ENCODE results near the gene ARHGAP18.

Gene ARHGAP18

DNA sequence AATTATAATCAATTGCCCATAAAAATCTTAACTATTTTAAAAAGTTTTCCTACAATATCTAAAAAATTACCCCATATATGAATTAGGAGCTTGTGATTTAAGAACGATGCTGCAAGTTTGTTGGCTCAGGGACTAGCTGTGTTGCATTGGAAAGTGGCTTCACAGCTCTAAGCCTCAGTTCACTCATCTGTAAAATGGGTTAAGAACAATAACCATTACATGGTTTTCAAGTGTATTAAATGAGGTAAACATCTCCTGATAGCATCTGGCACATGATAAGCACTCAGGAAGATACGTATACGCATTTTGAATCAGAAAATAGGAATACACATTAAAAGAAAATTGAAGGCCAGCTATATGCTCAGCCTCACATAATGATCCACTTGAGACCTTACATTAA, 76.4 kb downstream of the ARHGAP18 start:
- Histone ChIP-seq H3K9me3 (ENCODE audit: control insufficient read depth, low read length) (no peaks in the 10 kb centered on the region), H3K27me3 (ENCODE audit: control insufficient read depth, insufficient read depth, low read length) (no peaks in the 10 kb centered on the region), H3K36me3 (ENCODE audit: control insufficient read depth, insufficient read depth, low read length) (no peaks in the 10 kb centered on the region), H3K4me1 (ENCODE audit: control insufficient read depth, insufficient read depth, low read length) (peaks cover 17% of the 10 kb centered on the region), H3K9ac (ENCODE audit: low read length) (no peak overlapping the region), H3K4me3 (ENCODE audit: low read length) (no peak overlapping the region)

- no peak overlapping the region for H3K9ac ChIP-seq (ENCODE audit: low read length)
- H3K9me3 ChIP-seq (ENCODE audit: control insufficient read depth, low read length): no peaks in the 10 kb centered on the region
- H3K4me3 ChIP-seq (ENCODE audit: low read length): no peak overlapping the region
- peaks cover 7% of the 10 kb centered on the region for H3K4me1 ChIP-seq (ENCODE audit: control insufficient read depth, insufficient read depth, low read length)
- H3K27me3 ChIP-seq (ENCODE audit: control insufficient read depth, insufficient read depth, low read length): no peaks in the 10 kb centered on the region
- no peaks in the 10 kb centered on the region for H3K36me3 ChIP-seq (ENCODE audit: control insufficient read depth, insufficient read depth, low read length)
Observed at GRCh38 chr6:129632172-129632613, 77.8 kb downstream of the ARHGAP18 start.

DNA sequence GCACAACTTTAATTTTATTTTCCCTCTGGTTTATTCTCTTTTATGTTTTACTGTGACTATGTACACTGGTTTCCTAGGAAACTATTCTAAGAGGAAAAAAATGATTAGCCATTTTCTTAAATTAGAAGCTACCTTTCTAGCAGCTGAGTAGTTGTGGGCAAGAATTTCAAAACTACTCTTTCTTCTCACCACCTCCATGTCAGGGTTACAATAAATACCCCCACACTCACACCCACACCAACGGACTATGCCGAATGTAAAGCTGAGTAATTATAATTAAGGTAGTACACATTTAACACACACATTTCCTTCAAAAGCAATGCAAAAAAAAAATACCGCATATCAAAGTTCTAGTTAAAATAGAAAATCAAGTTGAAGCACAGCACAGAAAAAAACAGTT, 78.9 kb downstream of the ARHGAP18 start:
- H3K4me3 ChIP-seq (ENCODE audit: low read length): no peak overlapping the region
- no peaks in the 10 kb centered on the region for H3K27me3 ChIP-seq (ENCODE audit: control insufficient read depth, insufficient read depth, low read length)
- H3K4me1 ChIP-seq (ENCODE audit: control insufficient read depth, insufficient read depth, low read length): no peaks in the 10 kb centered on the region
- no peak overlapping the region for H3K9ac ChIP-seq (ENCODE audit: low read length)
- H3K36me3 ChIP-seq (ENCODE audit: control insufficient read depth, insufficient read depth, low read length): no peaks in the 10 kb centered on the region
- no peaks in the 10 kb centered on the region for H3K9me3 ChIP-seq (ENCODE audit: control insufficient read depth, low read length)

- H3K9me3 ChIP-seq (ENCODE audit: control insufficient read depth, low read length): no peaks in the 10 kb centered on the region
- no peak overlapping the region for H3K4me3 ChIP-seq (ENCODE audit: low read length)
- no peaks in the 10 kb centered on the region for H3K4me1 ChIP-seq (ENCODE audit: control insufficient read depth, insufficient read depth, low read length)
- H3K27me3 ChIP-seq (ENCODE audit: control insufficient read depth, insufficient read depth, low read length): no peaks in the 10 kb centered on the region
- H3K36me3 ChIP-seq (ENCODE audit: control insufficient read depth, insufficient read depth, low read length): no peaks in the 10 kb centered on the region
- no peak overlapping the region for H3K9ac ChIP-seq (ENCODE audit: low read length)
Observed at GRCh38 chr6:129630596-129630995, 79.4 kb downstream of the ARHGAP18 start.

GRCh38 chr6:129628101-129628815, 81.7 kb downstream of the ARHGAP18 start:
- Histone ChIP-seq H3K9ac (ENCODE audit: low read length) (no peak overlapping the region), H3K27me3 (ENCODE audit: control insufficient read depth, insufficient read depth, low read length) (no peaks in the 10 kb centered on the region), H3K36me3 (ENCODE audit: control insufficient read depth, insufficient read depth, low read length) (no peaks in the 10 kb centered on the region), H3K4me1 (ENCODE audit: control insufficient read depth, insufficient read depth, low read length) (no peaks in the 10 kb centered on the region), H3K9me3 (ENCODE audit: control insufficient read depth, low read length) (no peaks in the 10 kb centered on the region), H3K4me3 (ENCODE audit: low read length) (no peak overlapping the region)

- no peak overlapping the region for H3K9ac ChIP-seq (ENCODE audit: low read length)
- no peak overlapping the region for H3K4me3 ChIP-seq (ENCODE audit: low read length)
- no peaks in the 10 kb centered on the region for H3K27me3 ChIP-seq (ENCODE audit: control insufficient read depth, insufficient read depth, low read length)
- H3K36me3 ChIP-seq (ENCODE audit: control insufficient read depth, insufficient read depth, low read length): no peaks in the 10 kb centered on the region
- no peaks in the 10 kb centered on the region for H3K9me3 ChIP-seq (ENCODE audit: control insufficient read depth, low read length)
- H3K4me1 ChIP-seq (ENCODE audit: control insufficient read depth, insufficient read depth, low read length): no peaks in the 10 kb centered on the region
Observed at GRCh38 chr6:129624488-129624887, 85.5 kb downstream of the ARHGAP18 start.

DNA sequence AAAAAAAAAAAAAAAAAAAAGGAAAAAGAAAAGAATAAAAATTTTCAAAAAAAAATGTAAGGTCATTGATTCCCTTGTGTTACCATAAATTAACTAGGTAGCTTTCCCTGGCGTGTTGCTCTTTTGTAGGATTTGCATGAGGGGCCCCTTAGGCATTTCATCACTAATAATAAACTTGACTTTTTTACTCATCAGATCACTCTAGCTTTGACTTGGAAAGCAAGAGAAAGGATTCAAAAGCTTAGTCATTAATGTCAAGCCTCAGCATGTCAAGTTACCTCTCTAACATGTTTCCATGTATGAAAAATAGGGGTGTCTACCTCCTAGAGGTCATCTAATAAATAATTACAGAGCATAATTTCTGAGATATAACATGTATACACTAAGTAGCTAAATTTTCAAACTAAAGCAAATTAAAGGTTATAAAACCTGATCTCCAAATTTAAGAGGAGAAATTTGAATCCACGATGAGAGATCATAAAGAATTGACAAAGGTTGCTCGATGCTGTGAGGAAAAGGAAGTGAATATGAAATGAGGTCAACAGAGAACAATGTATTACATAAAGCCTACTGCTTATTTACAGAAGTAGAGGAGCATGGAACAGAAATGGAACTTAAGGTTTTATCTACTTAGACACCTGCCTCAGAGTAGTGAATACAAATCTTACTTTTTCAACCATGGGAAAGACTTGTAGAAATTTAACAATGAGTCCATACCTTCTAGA, 86.8 kb downstream of the ARHGAP18 start:
- Histone ChIP-seq H3K36me3 (ENCODE audit: control insufficient read depth, insufficient read depth, low read length) (no peaks in the 10 kb centered on the region), H3K9me3 (ENCODE audit: control insufficient read depth, low read length) (no peaks in the 10 kb centered on the region), H3K9ac (ENCODE audit: low read length) (no peak overlapping the region), H3K27me3 (ENCODE audit: control insufficient read depth, insufficient read depth, low read length) (no peaks in the 10 kb centered on the region), H3K4me1 (ENCODE audit: control insufficient read depth, insufficient read depth, low read length) (no peaks in the 10 kb centered on the region), H3K4me3 (ENCODE audit: low read length) (no peak overlapping the region)

DNA sequence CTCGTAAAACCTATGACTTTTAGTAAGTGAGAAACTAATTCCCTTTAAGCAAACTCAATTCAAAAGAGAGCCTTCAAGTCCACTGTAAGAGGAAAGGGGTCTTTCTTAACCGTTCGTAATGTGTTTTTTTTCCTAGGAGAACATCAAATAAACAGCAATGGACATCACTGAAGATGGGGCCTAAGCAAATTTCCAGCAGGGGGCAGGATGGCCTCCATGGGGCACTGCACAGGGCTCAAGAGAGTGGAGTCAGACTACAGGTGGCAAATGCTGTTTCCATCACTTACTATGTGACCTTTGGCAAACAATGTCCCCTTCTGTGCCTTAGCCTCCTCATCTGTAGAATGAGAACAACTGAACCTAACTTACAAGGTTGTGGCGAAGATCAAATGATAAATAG, 88.7 kb downstream of the ARHGAP18 start:
- H3K4me3 ChIP-seq (ENCODE audit: low read length): no peak overlapping the region
- H3K27me3 ChIP-seq (ENCODE audit: control insufficient read depth, insufficient read depth, low read length): no peaks in the 10 kb centered on the region
- no peaks in the 10 kb centered on the region for H3K36me3 ChIP-seq (ENCODE audit: control insufficient read depth, insufficient read depth, low read length)
- no peaks in the 10 kb centered on the region for H3K9me3 ChIP-seq (ENCODE audit: control insufficient read depth, low read length)
- H3K9ac ChIP-seq (ENCODE audit: low read length): no peak overlapping the region
- H3K4me1 ChIP-seq (ENCODE audit: control insufficient read depth, insufficient read depth, low read length): no peaks in the 10 kb centered on the region

DNA sequence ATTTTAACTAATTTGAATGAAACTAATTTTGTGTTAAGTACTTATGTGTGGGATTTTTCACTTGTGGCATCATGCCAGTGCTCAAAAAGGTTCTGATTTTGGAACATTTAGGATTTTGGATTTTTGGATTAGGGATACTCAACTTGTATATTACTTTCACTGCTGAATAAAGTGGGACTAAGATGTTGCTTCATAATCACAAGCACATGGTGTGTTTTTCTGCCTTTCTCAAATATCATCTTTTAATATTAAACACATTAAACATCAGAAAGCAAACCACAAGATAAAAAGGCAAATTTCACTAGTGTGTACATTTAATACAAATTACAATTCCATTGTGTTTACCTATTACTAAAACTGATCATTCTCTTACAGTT, 89.8 kb downstream of the ARHGAP18 start:
- Histone ChIP-seq H3K4me1 (ENCODE audit: control insufficient read depth, insufficient read depth, low read length) (no peaks in the 10 kb centered on the region), H3K9me3 (ENCODE audit: control insufficient read depth, low read length) (no peaks in the 10 kb centered on the region), H3K9ac (ENCODE audit: low read length) (no peak overlapping the region), H3K4me3 (ENCODE audit: low read length) (no peak overlapping the region), H3K36me3 (ENCODE audit: control insufficient read depth, insufficient read depth, low read length) (no peaks in the 10 kb centered on the region), H3K27me3 (ENCODE audit: control insufficient read depth, insufficient read depth, low read length) (no peaks in the 10 kb centered on the region)

DNA sequence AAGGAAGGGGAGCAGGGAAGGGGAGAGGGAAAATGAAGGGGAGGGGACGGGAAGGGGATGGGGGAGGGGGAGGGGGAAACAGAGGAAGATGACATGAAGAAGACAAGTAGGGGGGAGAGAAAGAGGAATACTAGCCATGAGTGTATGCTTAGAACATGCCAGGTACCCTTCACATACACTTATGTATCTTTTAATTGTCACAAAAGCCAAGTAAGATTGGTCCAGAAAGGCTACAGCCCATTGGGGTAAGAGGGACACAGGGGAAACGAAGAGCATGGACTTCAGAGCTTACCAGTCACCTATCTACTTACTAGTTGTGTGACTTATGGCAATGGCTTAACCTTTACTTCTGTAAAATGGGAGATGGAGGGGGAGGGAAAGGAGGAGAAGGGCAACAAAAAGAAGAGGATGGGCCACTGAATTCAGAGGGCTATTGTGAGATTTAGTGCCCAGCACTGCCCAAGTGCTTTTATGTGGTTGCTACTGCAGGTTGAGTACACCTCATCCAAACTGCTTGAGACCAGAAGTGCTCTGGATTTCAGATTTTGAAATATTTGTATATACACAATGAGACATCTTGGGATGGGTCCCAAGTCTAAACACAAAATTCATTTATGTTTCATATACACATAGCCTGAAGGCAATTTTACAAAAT, 90.3 kb downstream of the ARHGAP18 start:
- no peak overlapping the region for H3K9ac ChIP-seq (ENCODE audit: low read length)
- H3K4me1 ChIP-seq (ENCODE audit: control insufficient read depth, insufficient read depth, low read length): no peaks in the 10 kb centered on the region
- H3K9me3 ChIP-seq (ENCODE audit: control insufficient read depth, low read length): no peaks in the 10 kb centered on the region
- no peaks in the 10 kb centered on the region for H3K27me3 ChIP-seq (ENCODE audit: control insufficient read depth, insufficient read depth, low read length)
- H3K4me3 ChIP-seq (ENCODE audit: low read length): no peak overlapping the region
- H3K36me3 ChIP-seq (ENCODE audit: control insufficient read depth, insufficient read depth, low read length): no peaks in the 10 kb centered on the region

- Histone ChIP-seq H3K36me3 (ENCODE audit: control insufficient read depth, insufficient read depth, low read length) (no peaks in the 10 kb centered on the region), H3K9me3 (ENCODE audit: control insufficient read depth, low read length) (no peaks in the 10 kb centered on the region), H3K9ac (ENCODE audit: low read length) (no peak overlapping the region), H3K4me3 (ENCODE audit: low read length) (no peak overlapping the region), H3K4me1 (ENCODE audit: control insufficient read depth, insufficient read depth, low read length) (no peaks in the 10 kb centered on the region), H3K27me3 (ENCODE audit: control insufficient read depth, insufficient read depth, low read length) (no peaks in the 10 kb centered on the region)
Observed at GRCh38 chr6:129617986-129618385, 92.0 kb downstream of the ARHGAP18 start.

DNA sequence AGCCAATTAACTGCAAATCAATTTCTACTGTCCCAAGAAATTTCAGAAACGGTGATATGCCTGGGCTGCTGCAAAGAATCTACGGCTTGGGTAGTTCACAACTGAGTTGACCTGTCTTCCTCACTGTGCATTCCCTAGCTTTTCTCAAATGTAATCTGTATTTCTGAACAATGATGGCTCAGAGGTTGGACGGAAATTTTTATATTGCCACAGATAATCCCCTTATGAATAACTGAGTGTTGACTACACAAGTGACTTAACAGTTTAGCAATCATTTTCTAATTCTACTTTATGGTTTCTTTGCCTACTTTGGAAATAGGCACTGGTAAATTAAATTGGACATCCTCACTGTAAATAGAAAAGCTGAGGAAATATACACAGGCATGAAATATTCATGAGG, 94.5 kb downstream of the ARHGAP18 start:
- Histone ChIP-seq H3K27me3 (ENCODE audit: control insufficient read depth, insufficient read depth, low read length) (no peaks in the 10 kb centered on the region), H3K4me1 (ENCODE audit: control insufficient read depth, insufficient read depth, low read length) (no peaks in the 10 kb centered on the region), H3K36me3 (ENCODE audit: control insufficient read depth, insufficient read depth, low read length) (no peaks in the 10 kb centered on the region), H3K9me3 (ENCODE audit: control insufficient read depth, low read length) (no peaks in the 10 kb centered on the region), H3K9ac (ENCODE audit: low read length) (no peak overlapping the region), H3K4me3 (ENCODE audit: low read length) (no peak overlapping the region)

All from mucosa of stomach (tissue), 1 donor.